NB4 (cell line): Measurements from ENCODE around the gene SAP25.

Experiments
- DNase-seq: peaks from one replicate; pipeline ENCODE4 v3.0.0; 2010; ENCODE audit warnings: low read depth
- H3K4me3 ChIP-seq: one replicate; pipeline ENCODE4 v1.5.1; 2011; ENCODE audit warnings: mild to moderate bottlenecking, low read depth, low read length, moderate library complexity
- MYC ChIP-seq: IDR thresholded peaks from 2 replicates; pipeline ENCODE4 v1.6.1; 2011; ENCODE audit warnings: low read depth, low read length
- POLR2A ChIP-seq: IDR thresholded peaks from 2 replicates; pipeline ENCODE4 v1.6.1; 2011; ENCODE audit warnings: mild to moderate bottlenecking; ENCODE audit not compliant: insufficient read length; ENCODE audit errors: extremely low read depth
- TF ChIP-seq, protein P1 (sequence below): IDR thresholded peaks from one replicate; pipeline ENCODE4 v1.5.1; 2012; ENCODE audit warnings: low read depth, low read length
- TF ChIP-seq, protein P2 (sequence below): IDR thresholded peaks from 2 replicates; pipeline ENCODE4 v1.6.1; 2011; ENCODE audit warnings: low read depth, low read length

Gene SAP25

DNA sequence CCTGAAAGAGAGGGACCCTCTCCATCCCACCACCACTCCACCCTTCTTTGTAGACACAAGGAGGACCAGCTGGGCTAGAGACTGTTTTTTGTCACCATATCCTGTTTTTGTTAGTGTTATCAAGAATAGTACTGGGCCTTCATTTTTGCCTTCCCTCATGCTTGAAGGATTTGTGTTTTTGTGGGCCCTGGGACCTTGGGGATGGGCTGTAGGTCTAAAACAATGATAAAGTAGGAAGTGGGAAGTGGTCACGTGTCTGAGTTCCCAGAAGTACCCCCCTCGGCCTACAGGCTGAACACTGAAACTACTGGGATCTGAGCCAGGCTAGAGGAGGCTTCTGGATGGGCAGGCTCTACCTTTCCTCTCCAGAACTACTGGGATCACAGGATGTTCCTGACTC lies 25.8 kb downstream of the SAP25 start:
- DNase-seq = no peak
- H3K4me3 ChIP-seq = no peak overlapping the region
- no peak for TF ChIP-seq POLR2A
- TF ChIP-seq, protein P1, sequence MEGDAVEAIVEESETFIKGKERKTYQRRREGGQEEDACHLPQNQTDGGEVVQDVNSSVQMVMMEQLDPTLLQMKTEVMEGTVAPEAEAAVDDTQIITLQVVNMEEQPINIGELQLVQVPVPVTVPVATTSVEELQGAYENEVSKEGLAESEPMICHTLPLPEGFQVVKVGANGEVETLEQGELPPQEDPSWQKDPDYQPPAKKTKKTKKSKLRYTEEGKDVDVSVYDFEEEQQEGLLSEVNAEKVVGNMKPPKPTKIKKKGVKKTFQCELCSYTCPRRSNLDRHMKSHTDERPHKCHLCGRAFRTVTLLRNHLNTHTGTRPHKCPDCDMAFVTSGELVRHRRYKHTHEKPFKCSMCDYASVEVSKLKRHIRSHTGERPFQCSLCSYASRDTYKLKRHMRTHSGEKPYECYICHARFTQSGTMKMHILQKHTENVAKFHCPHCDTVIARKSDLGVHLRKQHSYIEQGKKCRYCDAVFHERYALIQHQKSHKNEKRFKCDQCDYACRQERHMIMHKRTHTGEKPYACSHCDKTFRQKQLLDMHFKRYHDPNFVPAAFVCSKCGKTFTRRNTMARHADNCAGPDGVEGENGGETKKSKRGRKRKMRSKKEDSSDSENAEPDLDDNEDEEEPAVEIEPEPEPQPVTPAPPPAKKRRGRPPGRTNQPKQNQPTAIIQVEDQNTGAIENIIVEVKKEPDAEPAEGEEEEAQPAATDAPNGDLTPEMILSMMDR = no peak
- TF ChIP-seq, protein P2, sequence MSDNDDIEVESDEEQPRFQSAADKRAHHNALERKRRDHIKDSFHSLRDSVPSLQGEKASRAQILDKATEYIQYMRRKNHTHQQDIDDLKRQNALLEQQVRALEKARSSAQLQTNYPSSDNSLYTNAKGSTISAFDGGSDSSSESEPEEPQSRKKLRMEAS = no peak
- TF ChIP-seq MYC = no peak

DNA sequence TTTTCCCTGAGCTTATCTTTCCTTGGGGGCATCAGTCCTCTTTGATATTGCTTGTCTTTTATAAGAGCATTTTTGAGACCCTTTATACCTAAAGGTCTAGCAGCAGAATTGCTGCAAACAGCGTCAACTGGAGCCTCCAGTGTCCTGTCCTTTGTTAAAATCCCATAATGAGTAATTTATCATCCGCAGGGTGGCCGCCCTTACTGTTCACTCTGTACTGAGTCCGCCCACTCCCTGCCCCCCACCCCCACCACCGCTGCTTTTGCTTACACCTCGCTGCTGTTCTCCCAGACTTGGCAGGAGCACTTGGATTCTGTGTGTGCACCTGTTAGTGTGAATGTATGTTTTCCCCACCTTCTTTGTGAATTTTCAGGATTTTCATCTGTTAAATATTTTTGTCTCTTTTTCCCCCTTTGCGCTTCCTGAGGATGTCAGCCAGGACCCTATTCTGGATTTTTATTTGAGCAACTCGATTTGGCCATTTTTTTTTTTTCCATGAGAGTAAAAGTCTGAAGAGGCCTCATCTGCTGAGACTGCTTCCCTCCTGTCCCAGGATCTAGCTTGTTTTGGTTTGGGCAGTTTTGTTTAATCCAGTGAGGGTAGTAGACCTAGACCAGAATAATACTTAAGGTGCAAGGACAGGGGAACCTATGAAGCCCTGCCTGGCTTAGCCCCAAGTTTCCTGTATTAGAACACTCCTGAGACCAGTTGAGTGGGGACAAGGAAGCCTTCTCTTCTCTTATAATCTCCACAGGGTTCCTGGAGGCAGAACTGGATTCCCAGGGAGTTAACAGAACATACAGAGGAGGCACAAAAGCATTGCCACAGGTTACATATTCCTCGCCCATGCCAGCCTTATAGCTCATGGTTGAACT lies 26.5 kb downstream of the SAP25 start:
- TF ChIP-seq POLR2A = no peak
- TF ChIP-seq, protein P2 = no peak
- TF ChIP-seq MYC = no peak
- TF ChIP-seq, protein P1 = no peak
- DNase-seq = no peak
- H3K4me3 ChIP-seq = no peak overlapping the region

DNA sequence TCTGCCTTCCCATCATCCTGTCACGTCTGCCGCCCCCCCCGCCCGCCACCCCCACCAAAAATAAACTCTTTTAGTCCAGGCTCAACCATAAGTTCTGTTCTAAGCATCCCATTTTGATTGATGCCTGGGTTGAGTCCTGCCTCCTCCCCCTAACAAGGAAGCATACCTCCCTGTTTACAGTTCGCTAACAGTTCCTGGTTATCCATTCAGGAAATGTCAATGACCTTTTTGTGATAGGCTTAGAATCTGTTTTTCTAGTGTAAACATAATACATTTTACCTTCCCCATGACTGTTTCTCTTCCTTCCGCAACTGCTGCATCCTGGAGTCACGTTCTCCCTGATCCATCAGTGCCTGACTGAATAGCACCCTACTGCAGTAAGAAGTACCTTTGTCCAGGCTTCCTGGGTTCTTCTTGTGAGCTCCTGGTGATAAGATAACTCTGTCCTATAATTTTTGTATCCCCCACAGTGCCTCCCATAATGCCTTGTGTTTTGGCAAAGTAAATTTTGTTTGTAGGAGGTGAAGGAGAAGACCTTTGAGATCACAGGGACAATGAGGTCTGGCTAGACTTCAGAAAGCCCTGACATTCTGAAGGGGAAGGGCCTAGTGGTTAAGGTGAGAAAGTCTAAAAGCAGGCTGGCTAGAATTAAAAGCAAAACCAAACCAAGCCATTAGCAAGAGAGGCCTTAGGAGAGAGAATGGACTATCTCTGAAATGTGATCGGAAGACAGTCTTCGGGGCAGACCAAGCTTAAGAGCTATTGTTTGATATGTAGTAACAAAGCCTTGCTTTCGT lies 27.4 kb downstream of the SAP25 start:
- no peak for DNase-seq
- no peak overlapping the region for H3K4me3 ChIP-seq

DNA sequence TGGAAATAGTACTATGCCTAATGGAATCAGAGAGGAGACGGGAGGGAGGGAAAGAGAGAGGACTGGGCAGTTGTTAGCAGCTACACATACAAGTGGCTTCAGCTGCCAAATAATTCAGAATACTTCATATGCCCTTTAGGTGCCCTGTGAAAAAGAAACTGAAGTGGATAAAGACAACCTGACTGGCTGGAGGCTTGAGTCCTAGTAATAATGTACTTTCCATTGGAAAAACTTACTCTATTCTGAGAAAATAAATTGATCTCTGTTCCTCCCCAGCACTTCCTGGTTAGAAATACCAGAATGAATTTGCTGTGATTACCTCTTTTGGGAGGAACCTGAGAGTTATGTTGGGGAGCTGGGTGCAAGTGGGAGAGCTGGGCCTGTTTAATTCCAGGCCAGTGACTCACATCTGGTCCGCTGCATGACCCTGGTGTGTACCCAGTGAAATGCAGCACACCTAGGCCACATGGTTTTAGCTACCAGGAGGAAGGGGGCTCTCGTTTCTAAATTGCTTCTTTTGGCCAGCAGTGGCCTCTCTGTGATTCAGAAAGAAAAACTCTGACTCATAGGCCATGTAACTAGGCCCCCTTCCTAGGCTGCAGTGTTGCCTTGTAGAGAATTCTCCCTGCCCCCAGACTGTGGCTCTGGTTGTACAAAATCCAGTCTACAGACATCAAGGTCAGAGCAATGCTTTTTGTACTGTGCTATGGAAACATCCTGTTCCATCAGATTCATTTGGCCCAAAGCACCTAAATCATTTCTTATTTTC lies 28.2 kb downstream of the SAP25 start:
- no peak overlapping the region for H3K4me3 ChIP-seq
- DNase-seq = peak; percentile 56
- TF ChIP-seq, protein P2 = peak; percentile 38; the same call in 1 of the 2 replicates
- no peak; the same call in 1 of the 2 replicates for TF ChIP-seq MYC

More for the DNA sequence above, 27.4 kb downstream of the SAP25 start:
- TF ChIP-seq MYC = no peak
- no peak for TF ChIP-seq POLR2A
- TF ChIP-seq, protein P1 = no peak
- TF ChIP-seq, protein P2 = no peak

DNA sequence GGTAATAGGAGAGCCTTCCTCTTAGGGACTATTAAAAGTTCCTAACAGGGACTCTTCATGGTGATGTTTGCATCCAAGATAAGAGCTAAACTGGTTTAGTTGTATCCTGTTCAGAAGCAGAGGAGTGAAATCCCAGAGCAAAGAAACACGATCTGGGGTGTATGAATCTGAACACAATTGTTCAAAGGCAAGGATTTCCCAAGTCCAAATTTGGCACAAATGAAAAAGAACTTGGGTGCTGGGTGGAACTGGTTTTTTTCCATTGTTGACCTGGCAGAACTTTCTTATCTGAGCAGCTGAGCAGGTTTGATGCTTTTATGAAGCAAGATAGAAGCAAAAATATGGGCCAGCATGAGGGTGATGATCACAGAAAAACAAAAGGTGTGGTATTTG lies 28.7 kb downstream of the SAP25 start:
- DNase-seq = no peak
- TF ChIP-seq POLR2A = no peak
- TF ChIP-seq, protein P2 = no peak
- no peak for TF ChIP-seq MYC
- TF ChIP-seq, protein P1 = no peak
- H3K4me3 ChIP-seq = no peak overlapping the region
